ENCODE data around the gene FTO. TPM values are rescaled to one million over a fixed set of nuclear protein-coding genes. Genes with fewer than 3 reads are reported as not detected.

The FTO gene
- total RNA-seq, 1 donor from 2014 or later = 85.1 TPM

- no peak for TF ChIP-seq CTCF (conservative IDR thresholded peaks at IDR 0.05)
- Mint-ChIP-seq H3K27ac (no peak overlapping the region), H3K36me3 (peaks cover 8% of the 10 kb centered on the region), H3K27me3 (no peaks in the 10 kb centered on the region), H3K9me3 (no peaks in the 10 kb centered on the region), H3K4me3 (no peak overlapping the region), H3K4me1 (ENCODE audit: unreplicated experiment) (peaks cover 33% of the 10 kb centered on the region)
- DNase-seq (ENCODE audit: extremely low spot score, unreplicated experiment) = no peak
Observed at GRCh38 chr16:53964145-53964790, 260.3 kb downstream of the FTO start.

GRCh38 chr16:53966821-53967571, 263.0 kb downstream of the FTO start:
- Mint-ChIP-seq H3K4me1 (ENCODE audit: unreplicated experiment) (peaks cover 29% of the 10 kb centered on the region), H3K27me3 (no peaks in the 10 kb centered on the region), H3K9me3 (no peaks in the 10 kb centered on the region), H3K4me3 (no peak overlapping the region), H3K36me3 (peaks cover 8% of the 10 kb centered on the region), H3K27ac (no peak overlapping the region)
- no peak for TF ChIP-seq CTCF (conservative IDR thresholded peaks at IDR 0.05)
- no peak for DNase-seq (ENCODE audit: extremely low spot score, unreplicated experiment)

- TF ChIP-seq CTCF (conservative IDR thresholded peaks at IDR 0.05) = no peak
- Mint-ChIP-seq H3K27ac (no peak overlapping the region), H3K27me3 (no peaks in the 10 kb centered on the region), H3K4me1 (ENCODE audit: unreplicated experiment) (peaks cover 29% of the 10 kb centered on the region), H3K4me3 (no peak overlapping the region), H3K9me3 (no peaks in the 10 kb centered on the region), H3K36me3 (peaks cover 8% of the 10 kb centered on the region)
- DNase-seq (ENCODE audit: extremely low spot score, unreplicated experiment) = no peak
Observed at GRCh38 chr16:53967572-53967971, 263.6 kb downstream of the FTO start.

GRCh38 chr16:53968454-53968853, 264.5 kb downstream of the FTO start:
- H3K36me3 Mint-ChIP-seq = peaks cover 4% of the 10 kb centered on the region
- H3K4me1 Mint-ChIP-seq (ENCODE audit: unreplicated experiment) = peaks cover 24% of the 10 kb centered on the region
- H3K27ac Mint-ChIP-seq = no peak overlapping the region
- no peaks in the 10 kb centered on the region for H3K27me3 Mint-ChIP-seq
- no peaks in the 10 kb centered on the region for H3K9me3 Mint-ChIP-seq
- no peak overlapping the region for H3K4me3 Mint-ChIP-seq
- no peak for DNase-seq (ENCODE audit: extremely low spot score, unreplicated experiment)
- TF ChIP-seq CTCF (conservative IDR thresholded peaks at IDR 0.05) = no peak

GRCh38 chr16:53968896-53969295, 264.9 kb downstream of the FTO start:
- Mint-ChIP-seq H3K36me3 (peaks cover 4% of the 10 kb centered on the region), H3K27me3 (no peaks in the 10 kb centered on the region), H3K9me3 (no peaks in the 10 kb centered on the region), H3K27ac (no peak overlapping the region), H3K4me3 (no peak overlapping the region), H3K4me1 (ENCODE audit: unreplicated experiment) (peaks cover 23% of the 10 kb centered on the region)
- no peak for TF ChIP-seq CTCF (conservative IDR thresholded peaks at IDR 0.05)
- no peak for DNase-seq (ENCODE audit: extremely low spot score, unreplicated experiment)

Data from type B pancreatic cell (in vitro differentiated cells).